ENCODE measurements around the gene CDC42BPB. TPM values are rescaled to one million over a fixed set of nuclear protein-coding genes. Genes with fewer than 3 reads are reported as not detected.
"Not testable (repeated sequence)": the region's sequence is repeated elsewhere in the genome, so short reads cannot be mapped to it uniquely, and the experiment has no call there.

CDC42BPB gene
- total RNA-seq, 1 experiment from 2014 or later: 96.9 TPM

DNA sequence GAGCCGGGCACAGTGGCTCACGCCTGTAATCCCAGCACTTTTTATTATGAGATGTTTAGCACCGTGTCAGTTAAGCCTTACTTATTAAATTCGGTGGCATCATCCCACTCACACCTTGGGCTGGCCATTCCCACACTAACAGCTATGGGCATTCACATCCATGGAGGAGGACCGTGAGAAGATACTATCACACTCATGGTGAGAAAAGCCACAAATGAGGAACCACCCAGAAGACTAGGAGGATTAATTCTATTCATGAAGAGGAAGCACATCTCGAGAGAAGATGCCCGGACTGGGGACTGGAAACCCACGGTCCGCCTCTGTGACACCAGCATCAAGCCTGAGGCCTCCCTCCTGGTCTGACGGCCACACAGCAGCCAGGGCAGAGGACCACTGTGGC lies 4.9 kb downstream of the CDC42BPB start (continued):
- no peak for TF ChIP-seq ATF1 (CRISPR knock-in tag; IDR thresholded peaks at IDR 0.05)
- TF ChIP-seq NR2C2 (CRISPR knock-in tag; IDR thresholded peaks at IDR 0.05): no peak
- TF ChIP-seq, protein P1, sequence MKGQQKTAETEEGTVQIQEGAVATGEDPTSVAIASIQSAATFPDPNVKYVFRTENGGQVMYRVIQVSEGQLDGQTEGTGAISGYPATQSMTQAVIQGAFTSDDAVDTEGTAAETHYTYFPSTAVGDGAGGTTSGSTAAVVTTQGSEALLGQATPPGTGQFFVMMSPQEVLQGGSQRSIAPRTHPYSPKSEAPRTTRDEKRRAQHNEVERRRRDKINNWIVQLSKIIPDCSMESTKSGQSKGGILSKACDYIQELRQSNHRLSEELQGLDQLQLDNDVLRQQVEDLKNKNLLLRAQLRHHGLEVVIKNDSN (CRISPR knock-in tag; IDR thresholded peaks at IDR 0.05): no peak

DNA sequence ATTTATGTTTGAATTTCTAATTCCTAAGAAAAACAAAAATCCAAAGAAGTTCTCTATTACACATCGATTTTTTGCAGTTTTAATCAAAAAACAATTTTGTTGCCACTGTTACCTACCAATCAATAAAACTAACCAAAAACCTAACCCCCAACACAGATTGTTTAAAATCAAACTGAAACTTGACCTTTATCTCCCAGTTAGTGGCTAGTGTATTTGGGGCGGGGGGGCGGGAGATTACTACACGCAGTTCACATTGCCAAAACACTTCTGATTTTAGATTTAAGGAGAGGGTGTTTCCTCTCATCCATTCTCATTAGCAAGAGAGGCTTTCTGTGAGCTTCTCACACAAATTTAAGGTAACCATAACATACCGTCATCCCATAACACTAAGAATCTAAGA lies 6.4 kb downstream of the CDC42BPB start:
- ChIA-PET CTCF (interaction anchor here (0.6 to 1.1 kb wide), 2 partner anchors 14 to 75 kb away, joined by 3 read pairs; no protein-coding TSS in a partner anchor), POLR2A (no interaction called here)
- Mint-ChIP-seq H3K4me1 (peaks cover 20% of the 10 kb centered on the region), H3K36me3 (peaks cover 3% of the 10 kb centered on the region; the same call in 1 of the 2 replicates), H3K27ac (0 out of 2 replicates have a peak overlapping the region, but pooled peaks have one; percentile 11), H3K9me3 (no peaks in the 10 kb centered on the region), H3K4me3 (no peak overlapping the region), H3K27me3 (ENCODE audit: low read depth) (no peaks in the 10 kb centered on the region)
- TF ChIP-seq, protein P2, sequence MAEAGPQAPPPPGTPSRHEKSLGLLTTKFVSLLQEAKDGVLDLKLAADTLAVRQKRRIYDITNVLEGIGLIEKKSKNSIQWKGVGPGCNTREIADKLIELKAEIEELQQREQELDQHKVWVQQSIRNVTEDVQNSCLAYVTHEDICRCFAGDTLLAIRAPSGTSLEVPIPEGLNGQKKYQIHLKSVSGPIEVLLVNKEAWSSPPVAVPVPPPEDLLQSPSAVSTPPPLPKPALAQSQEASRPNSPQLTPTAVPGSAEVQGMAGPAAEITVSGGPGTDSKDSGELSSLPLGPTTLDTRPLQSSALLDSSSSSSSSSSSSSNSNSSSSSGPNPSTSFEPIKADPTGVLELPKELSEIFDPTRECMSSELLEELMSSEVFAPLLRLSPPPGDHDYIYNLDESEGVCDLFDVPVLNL (CRISPR knock-in tag; IDR thresholded peaks at IDR 0.05; ENCODE audit: borderline replicate concordance, low read depth): no peak
- TF ChIP-seq FOXK1 (CRISPR knock-in tag; IDR thresholded peaks at IDR 0.05) (no peak), NFATC4 (CRISPR knock-in tag; IDR thresholded peaks at IDR 0.05) (no peak)
- ATAC-seq (no peak), DNase-seq (ENCODE audit: low spot score) (no peak)

DNA sequence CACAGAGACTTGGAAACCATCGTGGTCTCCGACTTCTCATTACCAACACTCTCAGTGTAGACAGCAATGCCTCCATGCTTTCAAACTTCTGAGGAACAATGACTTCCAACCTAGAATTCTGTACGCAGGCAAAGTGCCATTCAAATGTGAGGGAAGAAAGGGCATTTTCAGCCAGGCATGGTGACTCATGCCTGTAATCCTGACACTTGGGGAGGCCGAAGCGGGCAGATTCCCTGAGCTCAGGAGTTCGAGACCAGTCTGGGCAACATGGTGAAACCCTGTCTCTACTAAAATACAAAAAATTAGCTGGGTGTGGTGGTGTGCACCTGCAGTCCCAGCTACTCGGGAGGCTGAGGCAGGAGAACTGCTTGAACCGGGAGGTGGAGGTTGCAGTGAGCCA lies 9.9 kb downstream of the CDC42BPB start:
- H3K9me3 Mint-ChIP-seq; DNase-seq (ENCODE audit: low spot score); H3K4me3 Mint-ChIP-seq; H3K27ac Mint-ChIP-seq; H3K27me3 Mint-ChIP-seq (ENCODE audit: low read depth); ATAC-seq; H3K36me3 Mint-ChIP-seq; POLR2A ChIA-PET: not testable (repeated sequence)
- CTCF ChIA-PET: interaction anchor here (0.7 to 0.9 kb wide), 2 partner anchors 25 to 74 kb away, joined by 3 read pairs; no protein-coding TSS in a partner anchor
- H3K4me1 Mint-ChIP-seq: peaks cover 20% of the 10 kb centered on the region

DNA sequence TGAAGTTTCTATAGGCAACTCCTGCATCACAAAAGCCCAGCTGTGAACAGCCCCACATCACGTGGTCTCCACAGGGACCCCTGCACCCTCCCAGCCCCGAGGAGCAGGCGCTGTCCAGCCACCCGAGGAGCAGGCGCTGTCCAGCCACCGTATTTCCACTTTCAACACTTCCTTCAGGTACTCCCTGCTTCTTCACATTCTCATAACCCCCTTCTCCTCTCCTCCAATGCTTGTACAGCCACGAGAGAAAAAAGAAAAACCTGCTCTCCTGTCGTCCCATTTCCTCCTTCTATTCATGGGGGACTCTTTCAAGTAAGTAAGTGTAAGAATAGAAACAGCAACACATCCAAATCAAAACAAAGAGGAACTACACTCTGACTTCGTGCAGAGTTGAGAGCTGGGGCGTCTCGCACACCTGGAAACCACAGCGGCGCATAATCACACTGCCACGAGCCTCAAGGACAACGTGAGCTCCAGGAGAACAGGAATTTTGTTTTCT lies 11.9 kb downstream of the CDC42BPB start:
- DNase-seq (ENCODE audit: low spot score): no peak

DNA sequence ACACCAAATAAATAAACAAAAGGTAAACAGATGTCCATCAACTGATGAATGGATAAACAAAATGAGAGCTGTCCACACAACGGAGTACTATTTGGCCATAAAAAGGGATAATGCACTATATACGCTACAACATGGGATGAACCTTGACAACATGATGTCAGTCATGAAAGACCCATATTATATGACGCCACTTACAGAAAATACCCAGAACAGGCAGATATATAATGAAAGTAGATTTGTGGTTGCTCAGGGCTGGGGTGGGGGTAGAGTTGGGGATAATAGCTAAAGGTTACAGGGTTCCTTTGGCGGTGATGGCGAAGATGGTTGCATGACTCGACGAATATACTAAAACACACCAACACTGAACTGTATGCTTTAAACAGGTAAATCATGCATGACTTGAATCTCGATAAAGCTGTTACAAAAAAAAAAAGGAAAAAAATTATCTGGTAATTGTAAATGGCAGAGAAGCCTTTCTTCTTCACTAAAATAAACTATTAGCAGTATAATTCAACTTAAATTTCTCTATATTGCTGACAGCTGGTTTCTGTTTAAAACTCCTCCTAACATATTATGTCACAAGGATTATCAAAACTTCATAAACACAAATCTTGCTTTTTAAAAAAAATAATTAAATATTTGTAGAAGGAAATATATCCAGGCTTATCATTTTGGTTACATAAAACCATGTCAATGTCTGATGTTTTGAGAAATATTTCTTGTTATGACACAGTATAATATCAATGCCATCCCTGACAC lies 13.9 kb downstream of the CDC42BPB start:
- Mint-ChIP-seq H3K27ac (no peak overlapping the region), H3K4me1 (peaks cover 18% of the 10 kb centered on the region), H3K4me3 (no peak overlapping the region), H3K36me3 (peaks cover 7% of the 10 kb centered on the region), H3K9me3 (no peaks in the 10 kb centered on the region), H3K27me3 (ENCODE audit: low read depth) (no peaks in the 10 kb centered on the region)
- ATAC-seq (no peak), DNase-seq (ENCODE audit: low spot score) (no peak)
- CTCF ChIA-PET: no interaction called here
- POLR2A ChIA-PET: interaction anchor here (0.6 to 0.7 kb wide), 2 partner anchors 20 to 593 kb away, joined by 3 to 8 read pairs; no protein-coding TSS in a partner anchor
- TF ChIP-seq TEAD4 (CRISPR knock-in tag; IDR thresholded peaks at IDR 0.05): no peak
- TF ChIP-seq, protein P3, sequence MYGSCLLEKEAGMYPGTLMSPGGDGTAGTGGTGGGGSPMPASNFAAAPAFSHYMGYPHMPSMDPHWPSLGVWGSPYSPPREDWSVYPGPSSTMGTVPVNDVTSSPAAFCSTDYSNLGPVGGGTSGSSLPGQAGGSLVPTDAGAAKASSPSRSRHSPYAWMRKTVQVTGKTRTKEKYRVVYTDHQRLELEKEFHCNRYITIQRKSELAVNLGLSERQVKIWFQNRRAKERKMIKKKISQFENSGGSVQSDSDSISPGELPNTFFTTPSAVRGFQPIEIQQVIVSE (CRISPR knock-in tag; IDR thresholded peaks at IDR 0.05; ENCODE audit: borderline replicate concordance): no peak
- no peak for TF ChIP-seq NR3C1 (CRISPR knock-in tag; conservative IDR thresholded peaks at IDR 0.05; ENCODE audit: low read depth)
- no peak for TF ChIP-seq NR1H2 (CRISPR knock-in tag; IDR thresholded peaks at IDR 0.05)

More for the DNA sequence above, 11.9 kb downstream of the CDC42BPB start:
- H3K27me3 Mint-ChIP-seq (ENCODE audit: low read depth): no peaks in the 10 kb centered on the region
- peaks cover 7% of the 10 kb centered on the region for H3K36me3 Mint-ChIP-seq
- ATAC-seq: no peak
- ChIA-PET CTCF (no interaction called here), POLR2A (no interaction called here)
- H3K4me3 Mint-ChIP-seq: no peak overlapping the region; the same call in 1 of the 2 replicates
- peaks cover 18% of the 10 kb centered on the region for H3K4me1 Mint-ChIP-seq
- TF ChIP-seq, protein P4, sequence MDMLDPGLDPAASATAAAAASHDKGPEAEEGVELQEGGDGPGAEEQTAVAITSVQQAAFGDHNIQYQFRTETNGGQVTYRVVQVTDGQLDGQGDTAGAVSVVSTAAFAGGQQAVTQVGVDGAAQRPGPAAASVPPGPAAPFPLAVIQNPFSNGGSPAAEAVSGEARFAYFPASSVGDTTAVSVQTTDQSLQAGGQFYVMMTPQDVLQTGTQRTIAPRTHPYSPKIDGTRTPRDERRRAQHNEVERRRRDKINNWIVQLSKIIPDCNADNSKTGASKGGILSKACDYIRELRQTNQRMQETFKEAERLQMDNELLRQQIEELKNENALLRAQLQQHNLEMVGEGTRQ (CRISPR knock-in tag; IDR thresholded peaks at IDR 0.05): peak; percentile 33; the same call in 1 of the 2 replicates
- TF ChIP-seq ZNF396 (CRISPR knock-in tag; IDR thresholded peaks at IDR 0.05; ENCODE audit: borderline replicate concordance): no peak
- TF ChIP-seq SP1 (CRISPR knock-in tag; conservative IDR thresholded peaks at IDR 0.05): no peak
- H3K9me3 Mint-ChIP-seq: no peaks in the 10 kb centered on the region
- 0 out of 2 replicates have a peak overlapping the region, but pooled peaks have one; percentile 7 for H3K27ac Mint-ChIP-seq

Measured in WTC11 (cell line).